H7 (cell line): ENCODE results near the gene OR1D2. TPM values are rescaled to one million over a fixed set of nuclear protein-coding genes. Genes with fewer than 3 reads are reported as not detected.

Source experiments
- DNase-seq: peaks from one replicate; pipeline ENCODE4 v3.0.0; 2012
- H3K27me3 ChIP-seq: 2 replicates; pipeline ENCODE4 v1.6.0; 2011; ENCODE audit warnings: mild to moderate bottlenecking, low read length; ENCODE audit not compliant: control insufficient read depth, insufficient read depth
- H3K36me3 ChIP-seq: replicated peaks from 2 replicates; pipeline ENCODE4 v1.5.1; 2011; ENCODE audit warnings: low read length; ENCODE audit not compliant: control insufficient read depth, insufficient read depth
- H3K4me3 ChIP-seq: 2 replicates; pipeline ENCODE4 v1.5.1; 2011; ENCODE audit warnings: low read depth, mild to moderate bottlenecking, control low read depth, low read length, moderate library complexity; ENCODE audit not compliant: insufficient read depth
- total RNA-seq: library from RNA; depleted of rRNA; stranded (reverse); fragments of >200 nt; shearing (Covaris generic); gene quantifications from 2 replicates; pipeline ENCODE4 v1.2.3, GENCODE V29; 2014; rRNA removed

The OR1D2 gene
- total RNA-seq, 1 experiment from 2014 or later, result not detected

- DNase-seq, result no peak
- Histone ChIP-seq H3K36me3 (peaks cover 3% of the 10 kb centered on the region; the same call in 1 of the 2 replicates), H3K4me3 (no peak overlapping the region), H3K27me3 (no peaks in the 10 kb centered on the region)
Observed at GRCh38 chr17:3038941-3039340, 65.3 kb downstream of the OR1D2 start.

Other genes with a start within 250 kb of the OR1D2 start
- not detected in 2 replicates for gene OR1D5, start 40.8 kb downstream of the OR1D2 start, total RNA-seq
- not detected in 2 replicates for gene OR1G1, start 23.1 kb upstream of the OR1D2 start, total RNA-seq
- gene OR1A2, start 93.1 kb upstream of the OR1D2 start, total RNA-seq, result not detected in 2 replicates
- gene OR1A1, start 103.2 kb upstream of the OR1D2 start, total RNA-seq, result not detected in 2 replicates
- gene OR3A1, start 193.9 kb upstream of the OR1D2 start, total RNA-seq, result not detected in 2 replicates